GM19239 (cell line): ENCODE measurements around the gene GLRX2.
"Not testable (repeated sequence)": the region's sequence is repeated elsewhere in the genome, so short reads cannot be mapped to it uniquely, and the experiment has no call there.

ENCODE experiments used
- DNase-seq: peaks from one replicate; pipeline ENCODE4 v3.0.0; 2011; ENCODE audit warnings: low spot score; ENCODE audit not compliant: insufficient read length
- FAIRE-seq: peaks from 2 replicates; lab custom pipeline; 2011; peaks lifted over from hg19 to GRCh38; lab: Jason Lieb, UNC

The GLRX2 gene

DNA sequence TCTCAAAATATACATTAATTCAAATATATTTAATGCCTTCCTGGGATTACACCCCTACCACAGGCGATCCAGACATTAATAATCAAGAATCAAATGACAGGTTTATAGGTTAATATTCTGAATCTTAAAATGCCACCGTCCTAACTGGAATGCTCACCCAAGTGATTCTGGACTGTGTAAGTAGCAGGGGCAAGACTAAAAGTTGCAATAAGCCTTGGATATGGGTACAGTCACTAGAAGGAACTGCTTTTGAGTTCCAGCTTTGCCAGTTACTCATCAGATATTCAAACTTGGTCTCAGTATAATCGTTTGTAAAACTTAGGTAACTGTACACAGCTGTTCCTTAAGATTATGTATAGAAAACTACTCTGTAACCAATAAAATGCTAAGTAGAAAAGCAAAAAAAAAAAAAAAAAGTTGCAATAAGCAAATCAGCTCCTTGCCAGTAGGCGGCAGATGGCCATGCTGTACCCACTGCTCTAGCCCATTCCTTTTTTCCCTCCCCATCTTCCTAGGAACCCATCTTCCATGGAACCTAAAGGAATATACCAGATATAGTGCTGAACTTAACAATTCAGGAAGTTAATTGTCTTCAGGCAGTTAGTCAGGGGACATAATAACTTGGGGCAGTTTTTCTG is 35.3 kb downstream of the GLRX2 start:
- peak; percentile 48 for FAIRE-seq
- DNase-seq = no peak

DNA sequence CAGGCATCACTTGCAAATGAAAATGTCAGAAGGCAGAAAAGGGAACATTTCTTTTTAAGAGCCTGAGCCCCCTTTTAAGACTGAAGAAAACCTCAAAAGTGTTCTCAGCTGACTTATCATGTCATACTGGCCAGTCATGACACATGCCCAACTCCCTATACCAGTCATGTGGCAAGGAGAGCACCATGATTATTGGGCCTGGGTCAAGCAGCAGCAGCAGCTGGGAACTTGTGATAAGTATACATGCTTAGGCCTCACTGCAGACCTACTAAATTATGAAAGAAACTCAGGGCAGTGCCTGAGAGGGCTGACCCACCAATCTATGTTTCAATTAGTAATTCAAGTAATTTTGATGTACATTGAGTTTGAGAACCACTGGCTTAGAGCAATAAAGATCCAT is 37.2 kb downstream of the GLRX2 start:
- no peak for DNase-seq
- peak; percentile 35 for FAIRE-seq

DNA sequence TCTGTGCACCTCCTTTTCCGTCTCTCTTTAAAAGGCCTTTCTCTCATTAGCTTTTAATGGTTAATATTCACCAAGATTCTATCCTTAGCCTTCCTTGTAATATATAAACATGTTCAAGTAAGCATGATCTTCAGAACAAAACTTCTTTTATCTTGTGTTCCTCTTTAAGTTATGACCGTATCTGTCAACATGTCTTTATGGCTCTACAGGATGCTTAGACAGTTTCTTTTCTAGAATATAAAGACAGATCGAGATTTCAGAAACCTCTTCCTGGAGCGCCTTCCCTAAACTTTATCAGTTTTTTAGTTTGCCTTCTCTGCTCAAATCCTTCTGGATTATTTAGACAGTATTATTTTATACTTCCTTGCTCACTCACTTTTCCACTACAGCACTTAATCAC is 38.6 kb downstream of the GLRX2 start:
- FAIRE-seq (no peak), DNase-seq (no peak)

DNA sequence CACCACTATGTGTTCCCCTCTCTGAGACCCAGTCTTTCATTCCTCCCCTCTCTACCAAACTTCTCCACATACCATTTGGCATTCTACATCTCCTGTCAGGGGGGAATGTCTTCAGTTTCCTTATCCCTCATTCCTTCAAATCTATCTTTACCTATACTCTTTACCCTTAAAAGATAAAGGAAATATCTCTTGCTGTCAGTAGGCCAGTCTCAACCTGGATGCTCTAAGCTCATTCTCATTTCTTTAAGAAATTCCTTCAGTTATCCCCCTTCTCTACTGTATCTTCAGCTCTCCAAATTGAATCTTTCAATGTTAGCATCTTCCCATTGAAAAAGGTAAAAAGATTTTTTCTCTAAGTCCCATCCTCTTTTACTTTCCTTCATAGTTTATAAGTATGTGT is 39.3 kb downstream of the GLRX2 start:
- DNase-seq (no peak), FAIRE-seq (no peak)

DNA sequence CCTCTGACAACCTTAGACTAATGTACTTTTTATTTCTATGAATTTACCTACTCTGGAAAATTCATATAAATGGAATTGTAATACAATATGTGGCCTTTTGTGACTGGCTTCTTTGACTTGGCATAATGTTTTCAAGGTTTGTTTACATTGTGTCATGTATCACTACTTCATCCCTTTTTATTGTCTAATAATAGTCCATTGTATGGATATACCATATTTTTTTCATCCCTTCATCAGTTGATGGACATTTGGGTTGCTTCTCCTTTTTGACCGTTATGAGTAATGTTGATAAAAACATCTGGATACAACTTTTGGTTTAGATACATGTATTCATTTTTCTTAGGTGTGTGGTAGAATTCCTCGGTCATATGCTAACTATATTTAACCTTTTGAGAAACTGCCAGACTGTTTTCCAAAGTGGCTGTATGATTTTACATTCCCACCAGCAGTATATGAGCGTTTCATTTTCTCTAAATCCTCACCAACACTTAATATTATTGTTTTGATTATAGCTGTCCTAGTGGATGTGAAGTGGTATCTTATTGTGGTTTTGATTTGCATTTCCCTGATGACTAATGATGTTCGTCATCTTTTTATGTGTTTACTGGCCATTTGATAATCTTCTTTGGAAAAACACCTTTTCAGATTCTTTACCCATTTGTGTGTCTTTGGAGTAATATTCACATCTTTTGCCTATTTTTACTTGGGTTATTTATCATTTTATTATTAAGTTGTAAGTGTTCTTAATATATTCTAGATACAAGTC is 42.3 kb downstream of the GLRX2 start:
- DNase-seq (no peak), FAIRE-seq (no peak)

DNA sequence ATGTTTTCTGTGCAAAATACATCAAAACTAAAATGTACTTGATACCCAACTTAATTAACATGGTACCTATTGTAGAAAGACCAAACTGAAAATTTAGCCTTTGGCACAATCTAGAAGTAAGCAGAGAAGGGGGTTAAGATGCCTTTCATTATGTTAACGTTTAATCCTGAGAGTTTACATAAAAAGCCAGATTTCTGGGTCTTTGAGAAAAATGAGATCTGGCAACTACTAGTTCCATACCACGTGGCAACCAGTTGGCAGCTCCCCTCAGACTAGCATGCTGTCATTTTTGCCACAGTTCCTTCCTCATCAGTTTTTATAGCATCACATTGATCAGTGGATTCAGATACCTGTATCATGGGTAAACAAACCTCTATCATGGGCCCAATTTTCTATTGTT is 44.3 kb downstream of the GLRX2 start:
- no peak for DNase-seq
- peak; percentile 68 for FAIRE-seq

DNA sequence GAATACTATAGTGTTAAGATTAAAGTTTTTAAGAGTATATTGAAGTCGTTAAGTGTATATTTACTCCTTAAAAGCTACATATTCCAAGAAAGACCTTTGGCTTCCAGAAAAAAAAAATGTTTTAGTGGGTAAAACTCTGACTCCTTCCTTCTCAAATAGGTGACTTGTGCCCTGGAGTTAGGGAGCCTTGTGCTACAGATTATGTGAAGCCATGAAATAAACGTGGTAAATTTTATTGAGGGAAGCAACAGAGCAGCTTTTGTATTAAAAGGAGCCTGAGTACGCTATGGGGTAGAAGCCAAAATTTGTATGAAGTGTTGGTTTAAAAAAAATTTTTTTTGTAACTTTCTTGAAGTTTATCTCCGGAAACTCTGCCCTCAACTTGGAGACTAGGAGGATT is 44.8 kb downstream of the GLRX2 start:
- DNase-seq (no peak), FAIRE-seq (no peak)

DNA sequence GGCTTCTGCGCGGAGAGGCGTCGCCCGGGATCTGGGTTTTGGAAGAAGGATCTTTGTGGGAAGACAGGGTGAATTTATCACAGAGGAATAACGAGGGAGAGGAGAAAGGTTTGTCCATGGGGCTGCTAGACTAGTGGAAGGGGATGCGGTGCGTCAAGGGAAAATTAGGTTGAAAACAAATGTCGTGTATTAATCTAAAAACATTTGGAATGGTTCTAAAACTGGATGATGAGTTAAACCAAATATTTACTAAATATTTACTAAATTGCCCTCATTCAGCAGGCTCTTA is 45.2 kb downstream of the GLRX2 start:
- no peak for FAIRE-seq

DNA sequence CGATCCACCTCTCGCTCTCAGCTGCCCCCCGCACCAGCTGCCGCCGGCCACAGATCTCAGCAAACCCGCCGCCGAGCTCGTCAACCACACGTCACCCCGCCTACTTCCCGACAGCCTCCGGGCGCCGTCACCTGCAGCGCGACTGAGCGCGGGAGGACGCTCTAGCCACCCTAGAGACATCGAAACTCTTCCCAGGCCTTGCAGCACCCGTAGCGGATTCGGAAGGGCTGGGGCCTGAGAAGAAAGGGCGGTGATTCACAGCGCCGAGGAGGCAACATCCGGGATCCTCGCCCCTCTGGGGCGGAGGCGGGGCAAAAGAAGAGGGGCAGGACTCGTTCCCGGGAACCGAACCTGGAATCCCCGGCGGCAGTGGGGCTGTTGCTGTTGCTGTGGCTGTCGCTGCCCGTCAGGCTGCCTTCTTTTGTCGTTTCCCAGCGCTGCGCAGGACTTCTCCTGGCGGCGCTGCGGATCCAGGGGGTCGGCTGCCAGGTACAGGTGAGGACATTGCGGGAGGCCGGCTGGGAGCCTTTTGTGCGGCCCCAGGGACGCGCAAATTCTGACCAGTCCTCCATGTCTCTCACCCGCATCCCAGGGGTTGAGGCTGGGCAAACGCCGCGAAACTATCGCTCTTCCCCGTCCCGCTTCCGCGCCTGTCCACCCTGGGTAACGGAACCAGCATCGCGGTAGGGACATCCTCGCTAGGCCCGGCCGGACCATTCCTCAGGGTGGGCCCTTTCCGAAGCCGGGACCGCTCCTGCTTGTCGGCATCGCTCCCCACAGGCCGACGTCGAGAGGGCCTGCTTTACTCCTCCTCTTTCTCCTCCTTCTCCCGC is 45.7 kb downstream of the GLRX2 start, which contains the start of the genes RO60 and UCHL5:
Gene RO60 (plus strand): TSS at position 331 of the 833 bp plus-strand sequence. CDS start 9,443 bp downstream, outside the sequence.
Gene UCHL5 (minus strand): TSS at position 79 of the 833 bp plus-strand sequence. CDS start 100 bp downstream, outside the sequence.
- DNase-seq (peak; percentile 53), FAIRE-seq (peak; percentile 95)

More for the DNA sequence above, 45.2 kb downstream of the GLRX2 start:
- no peak for DNase-seq

DNA sequence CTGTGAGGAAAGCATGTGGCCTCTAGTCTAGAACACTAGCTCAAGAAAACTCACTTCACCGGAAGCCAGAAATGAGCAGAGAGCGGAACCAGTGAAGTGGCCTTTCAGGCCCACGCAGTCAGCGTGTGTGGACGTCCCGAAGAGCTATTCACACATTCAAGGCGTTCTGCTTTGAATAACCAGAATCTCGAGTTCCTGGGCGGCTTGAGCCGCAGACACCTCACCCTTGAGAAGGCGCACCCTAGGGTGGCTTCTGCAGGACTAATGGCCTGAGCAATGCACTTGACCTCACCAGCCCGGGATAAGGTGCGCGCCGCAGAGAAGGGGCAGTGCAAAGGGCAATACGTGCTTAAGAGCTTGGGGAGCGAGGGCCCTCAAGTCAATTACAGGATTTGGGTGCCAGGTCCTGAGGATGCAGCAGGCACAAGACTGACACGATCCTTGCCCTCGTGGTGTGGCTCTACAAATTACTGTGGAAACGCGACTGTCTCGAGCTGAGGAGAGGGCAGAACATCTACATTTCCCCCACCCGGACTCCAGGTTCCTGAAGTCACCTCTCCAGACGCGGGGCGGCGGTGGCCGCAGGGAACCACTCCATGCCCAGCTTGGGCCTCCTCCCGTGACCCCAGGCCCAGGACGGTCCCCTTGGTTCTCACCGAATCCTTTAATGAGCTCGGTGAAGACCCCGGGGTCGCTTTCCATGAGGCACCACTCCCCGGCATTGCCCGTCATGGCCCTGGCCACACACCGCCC is 46.5 kb downstream of the GLRX2 start:
- DNase-seq (no peak), FAIRE-seq (peak; percentile 91)

DNA sequence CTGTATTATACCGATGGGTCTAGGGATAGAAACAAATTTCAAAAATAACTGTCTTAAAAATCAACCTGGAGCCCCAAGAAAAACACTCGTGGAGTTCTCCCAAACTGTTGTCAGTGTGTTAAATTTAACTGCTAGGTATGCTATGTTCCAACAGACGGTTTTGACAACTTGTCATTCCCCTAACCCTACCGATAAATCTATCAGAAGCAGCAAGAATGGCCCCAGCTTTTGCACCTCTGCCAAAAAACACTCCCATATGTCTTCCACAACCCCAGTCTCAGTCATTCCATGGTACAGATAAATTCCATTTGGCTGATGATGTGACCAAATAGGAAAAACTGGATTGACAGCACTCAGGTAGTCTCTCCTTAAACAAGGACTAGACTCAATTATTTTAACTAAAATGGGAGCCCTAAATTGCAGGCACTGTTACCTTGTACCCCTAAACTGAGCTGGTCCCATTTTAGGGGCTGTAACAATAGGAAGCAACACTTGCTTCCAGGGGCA is 51.0 kb downstream of the GLRX2 start:
- peak; percentile 35 for FAIRE-seq

DNA sequence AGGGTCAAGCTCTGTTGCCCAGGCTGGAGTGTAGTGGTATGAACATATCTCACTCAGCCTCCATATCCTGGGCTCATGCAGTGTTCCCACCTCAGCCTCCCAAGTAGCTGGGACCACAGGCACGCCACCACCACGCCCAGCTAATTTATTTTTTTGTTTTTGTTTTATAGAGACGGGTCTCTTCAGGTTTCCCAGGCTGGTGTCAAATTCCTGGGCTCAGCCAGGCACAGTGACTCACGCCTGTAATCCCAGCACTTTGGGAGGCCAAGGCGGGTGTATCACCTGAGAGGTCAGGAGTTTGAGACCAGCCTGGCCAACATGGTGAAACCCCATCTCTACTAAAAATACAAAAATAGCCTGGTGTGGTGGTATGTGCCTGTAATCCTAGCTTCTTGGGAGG is 56.3 kb downstream of the GLRX2 start:
- not testable (repeated sequence) for FAIRE-seq, DNase-seq

More for the DNA sequence above, 51.0 kb downstream of the GLRX2 start:
- no peak for DNase-seq
